Stomach (tissue), 9 donors: ENCODE data around the gene MTHFD2L. TPM values are rescaled to one million over a fixed set of nuclear protein-coding genes. Genes with fewer than 3 reads are reported as not detected.

ENCODE experiments used
- DNase-seq, 2 donors: peaks; one replicate each; pipeline versions ENCODE4 v3.0.0 to v3.0.0-alpha.2; 2013 to 2019
- H3K27ac ChIP-seq, 5 donors: fragments of 200-600 bp in 4 of 5; sonication (generic) in 4 of 5; one replicate each; pipeline ENCODE4 v1.5.1; 2013 to 2019; ENCODE audit warnings: mild to moderate bottlenecking in 1 of 5, moderate library complexity in 1 of 5
- H3K27me3 ChIP-seq, 3 donors: fragments of 200-600 bp; sonication (generic); one replicate each; pipeline ENCODE4 v1.5.1; 2017 to 2019; ENCODE audit warnings: mixed run types in 1 of 3
- H3K36me3 ChIP-seq, 4 donors: fragments of 200-600 bp; sonication (generic); 1 replicate in 3 of 4; 2 replicates in 1 of 4; pipeline ENCODE4 v1.5.1; 2016 to 2019
- H3K4me1 ChIP-seq, 4 donors: fragments of 200-600 bp; sonication (generic); one replicate each; pipeline ENCODE4 v1.5.1; 2016 to 2019
- H3K4me3 ChIP-seq, 4 donors: fragments of 200-600 bp; sonication (generic) in 3 of 4; one replicate each; pipeline ENCODE4 v1.5.1; 2016 to 2019; ENCODE audit warnings: mild to moderate bottlenecking in 1 of 4
- H3K9me3 ChIP-seq, 4 donors: fragments of 200-600 bp; sonication (generic); one replicate each; pipeline ENCODE4 v1.5.1; 2016 to 2019
- CTCF ChIP-seq, 7 experiments: fragments of 450-650 bp in 4 of 7; fragments of 200-600 bp in 3 of 7; sonication (generic) in 3 of 7; IDR thresholded peaks; one replicate each; pipeline ENCODE4 v1.5.1; 2016 to 2019; ENCODE audit warnings: antibody characterized with exemption in 7 of 7, control low read depth in 2 of 7, mild to moderate bottlenecking in 1 of 7
- EP300 ChIP-seq: sonication (generic); formaldehyde crosslinking; IDR thresholded peaks from one replicate; pipeline ENCODE4 v1.6.1; 2017; ENCODE audit warnings: antibody characterized with exemption
- POLR2A ChIP-seq, 4 donors: fragments of 450-650 bp; IDR thresholded peaks; one replicate each; pipeline ENCODE4 v1.6.1; 2016; ENCODE audit warnings: antibody characterized with exemption in 4 of 4, control low read depth in 2 of 4, mild to moderate bottlenecking in 1 of 4, moderate library complexity in 1 of 4
- POLR2AphosphoS5 ChIP-seq, 3 donors: sonication (generic); formaldehyde crosslinking; IDR thresholded peaks; one replicate each; pipeline ENCODE4 v1.6.1; 2016; ENCODE audit warnings: antibody characterized with exemption in 3 of 3
- WGBS, 5 donors: extraction: QIAGEN DNeasy Blood & Tissue Kit in 3 of 5; methylation state at CpG; one replicate each; pipeline versions ENCODE4 v1.1.5 to v1.1.7; 2013 to 2018; 5-methylcytosine and 5-hydroxymethylcytosine counted together
- intact Hi-C: fragments of 100-400 bp; cut with DNase I; formaldehyde crosslinking; loops from one replicate; pipeline ENCODE4 v1.15.1; 2023; ENCODE audit warnings: low total_unique reads
- polyA plus RNA-seq, 3 donors: library from polyadenylated mRNA; stranded (reverse); fragments of 200-250 nt; gene quantifications; one replicate each; pipeline ENCODE4 v1.2.3, GENCODE V29; 2013
- total RNA-seq, 5 donors: library from RNA; depleted of rRNA; stranded (reverse); fragments of >200 nt; gene quantifications; one replicate each; pipeline versions ENCODE4 v1.1.0 to v1.2.3, GENCODE V29; 2014 to 2016
- donor health status: healthy with polysubstance abuse.
- donor health status: Bipolar disorder and iron deficiency.
- donor health status: healthy.

Gene MTHFD2L
- total and polyA plus RNA-seq, 8 donors, result 1.4 to 34.1 (median 8.2) TPM

- 74 to 91% (median 88%) methylated on average over 3 of the region's 3 CpGs for WGBS, 5 donors
- Histone ChIP-seq H3K4me1 (peaks cover 0 to 9% (median 7%) of the 10 kb centered on the region in 4 donors), H3K36me3 (no peaks in the 10 kb centered on the region), H3K27me3 (no peaks in the 10 kb centered on the region), H3K27ac (no peak overlapping the region), H3K4me3 (no peak overlapping the region), H3K9me3 (peaks cover 0 to 4% (median 1%) of the 10 kb centered on the region in 4 donors)
- intact Hi-C loops, result no loop called here
- no peak for DNase-seq
- TF ChIP-seq POLR2A (IDR thresholded peaks at IDR 0.05), result no peak
- TF ChIP-seq CTCF (IDR thresholded peaks at IDR 0.05), result no peak
- TF ChIP-seq EP300, result no peak
- TF ChIP-seq POLR2AphosphoS5 (IDR thresholded peaks at IDR 0.05), result no peak
Measured at GRCh38 chr4:74217365-74217764, 59.4 kb downstream of the MTHFD2L start.

DNA sequence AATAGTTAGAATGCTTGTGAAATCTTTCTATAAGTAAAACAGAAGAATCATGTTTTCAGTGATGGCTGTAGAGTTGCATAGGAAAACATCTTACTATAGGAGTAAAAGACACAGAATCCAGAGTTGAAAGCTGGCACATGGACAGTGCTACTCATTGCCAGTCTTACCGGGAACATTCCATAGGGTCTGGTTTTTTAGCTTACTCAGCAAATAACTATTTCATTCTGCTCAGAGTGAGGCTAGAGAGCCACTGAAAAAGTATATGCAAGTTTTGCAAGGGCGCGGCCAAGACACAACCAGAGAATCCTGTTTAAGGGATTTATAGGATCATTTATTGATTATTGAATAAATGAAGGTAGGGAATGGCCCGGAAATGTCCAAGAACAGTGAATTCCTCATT, 60.3 kb downstream of the MTHFD2L start:
- Histone ChIP-seq H3K36me3 (no peaks in the 10 kb centered on the region), H3K27me3 (no peaks in the 10 kb centered on the region), H3K4me1 (peaks cover 0 to 9% (median 7%) of the 10 kb centered on the region in 4 donors), H3K4me3 (no peak overlapping the region), H3K9me3 (no peaks in the 10 kb centered on the region), H3K27ac (no peak overlapping the region)
- 89 to 99% (median 93%) methylated on average over 4 of the region's 4 CpGs for WGBS, 5 donors
- TF ChIP-seq CTCF (IDR thresholded peaks at IDR 0.05) (no peak), EP300 (no peak), POLR2AphosphoS5 (IDR thresholded peaks at IDR 0.05) (no peak), POLR2A (IDR thresholded peaks at IDR 0.05) (no peak)
- DNase-seq, result no peak
- intact Hi-C loops, result no loop called here

GRCh38 chr4:74219240-74219639, 61.3 kb downstream of the MTHFD2L start:
- DNase-seq, result peak in 1 of 2 donors; percentile 29
- TF ChIP-seq POLR2A (IDR thresholded peaks at IDR 0.05) (no peak), POLR2AphosphoS5 (IDR thresholded peaks at IDR 0.05) (no peak), CTCF (IDR thresholded peaks at IDR 0.05) (no peak), EP300 (no peak)
- Histone ChIP-seq H3K4me3 (no peak overlapping the region), H3K4me1 (peaks cover 0 to 7% (median 6%) of the 10 kb centered on the region in 4 donors), H3K9me3 (no peaks in the 10 kb centered on the region), H3K27ac (no peak overlapping the region), H3K27me3 (no peaks in the 10 kb centered on the region), H3K36me3 (no peaks in the 10 kb centered on the region)
- intact Hi-C loops, result no loop called here
- 42 to 70% (median 54%) methylated on average over 2 of the region's 2 CpGs for WGBS, 5 donors

DNA sequence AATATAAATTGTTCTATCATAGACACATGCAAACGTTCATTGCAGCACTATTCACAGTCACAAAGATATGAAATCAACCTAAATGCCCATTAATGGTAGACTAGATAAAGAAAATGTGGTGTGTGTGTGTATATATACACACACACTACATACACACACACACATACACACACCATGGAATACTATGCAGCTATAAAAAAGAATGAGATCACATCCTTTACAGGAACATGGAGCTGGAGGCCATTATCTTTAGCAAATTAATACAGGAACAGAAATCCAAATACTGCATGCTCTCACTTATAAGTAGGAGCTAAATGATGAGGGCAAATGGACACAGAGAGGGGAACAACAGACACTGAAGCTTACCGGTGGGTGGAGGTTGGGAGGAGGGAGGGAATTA, 65.2 kb downstream of the MTHFD2L start:
- 86 to 95% (median 90%) methylated on average over 2 of the region's 2 CpGs for WGBS, 5 donors
- intact Hi-C loops, result no loop called here

More for the DNA sequence above, 65.2 kb downstream of the MTHFD2L start:
- no peak overlapping the region for H3K4me3 ChIP-seq
- peaks cover 0 to 3% (median 0%) of the 10 kb centered on the region in 4 donors for H3K36me3 ChIP-seq
- DNase-seq, result no peak
- H3K9me3 ChIP-seq, result no peaks in the 10 kb centered on the region
- no peaks in the 10 kb centered on the region for H3K27me3 ChIP-seq
- TF ChIP-seq EP300 (no peak), POLR2AphosphoS5 (IDR thresholded peaks at IDR 0.05) (no peak), POLR2A (IDR thresholded peaks at IDR 0.05) (no peak), CTCF (IDR thresholded peaks at IDR 0.05) (no peak)
- H3K27ac ChIP-seq, result no peak overlapping the region
- H3K4me1 ChIP-seq, result no peaks in the 10 kb centered on the region
